ENCODE data around the gene EGFLAM.

DNA sequence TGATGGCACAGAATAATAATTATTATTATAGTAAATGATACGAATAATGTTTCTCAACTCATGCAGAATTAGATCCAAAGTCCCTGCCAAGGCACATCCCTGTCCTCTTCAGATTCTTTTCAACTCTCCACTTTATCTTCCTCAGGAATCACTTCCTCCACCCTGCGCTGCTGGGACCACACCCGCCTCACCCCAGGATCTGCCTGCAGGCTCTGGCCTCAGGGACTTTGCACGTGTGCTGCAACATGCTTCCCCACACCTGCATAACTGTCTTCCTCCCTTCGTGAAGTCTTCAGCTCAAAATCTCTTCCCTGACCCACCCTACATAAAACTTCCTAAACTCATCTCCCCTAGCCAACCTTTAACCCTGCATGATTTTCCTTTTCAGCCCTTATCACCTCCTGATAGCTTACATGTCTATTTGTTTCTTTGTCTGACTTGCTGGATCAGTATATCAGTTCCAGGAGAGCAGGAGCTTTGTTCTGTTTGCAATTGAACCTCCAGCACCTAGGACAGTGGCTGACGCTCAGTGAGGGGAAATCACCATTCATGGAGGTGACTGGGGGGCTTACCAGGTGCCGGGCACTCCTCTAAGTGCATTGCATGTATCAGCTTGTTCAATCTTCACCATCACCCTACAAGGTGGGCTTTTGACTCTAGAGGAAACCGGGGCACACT is 47.5 kb upstream of the EGFLAM start:
- TF ChIP-seq POLR2A (IDR thresholded peaks at IDR 0.05; ENCODE audit: low read depth) (no peak), EP300 (IDR thresholded peaks at IDR 0.05) (no peak), POLR2AphosphoS5 (IDR thresholded peaks at IDR 0.05) (no peak)
- TF ChIP-seq, protein P1, sequence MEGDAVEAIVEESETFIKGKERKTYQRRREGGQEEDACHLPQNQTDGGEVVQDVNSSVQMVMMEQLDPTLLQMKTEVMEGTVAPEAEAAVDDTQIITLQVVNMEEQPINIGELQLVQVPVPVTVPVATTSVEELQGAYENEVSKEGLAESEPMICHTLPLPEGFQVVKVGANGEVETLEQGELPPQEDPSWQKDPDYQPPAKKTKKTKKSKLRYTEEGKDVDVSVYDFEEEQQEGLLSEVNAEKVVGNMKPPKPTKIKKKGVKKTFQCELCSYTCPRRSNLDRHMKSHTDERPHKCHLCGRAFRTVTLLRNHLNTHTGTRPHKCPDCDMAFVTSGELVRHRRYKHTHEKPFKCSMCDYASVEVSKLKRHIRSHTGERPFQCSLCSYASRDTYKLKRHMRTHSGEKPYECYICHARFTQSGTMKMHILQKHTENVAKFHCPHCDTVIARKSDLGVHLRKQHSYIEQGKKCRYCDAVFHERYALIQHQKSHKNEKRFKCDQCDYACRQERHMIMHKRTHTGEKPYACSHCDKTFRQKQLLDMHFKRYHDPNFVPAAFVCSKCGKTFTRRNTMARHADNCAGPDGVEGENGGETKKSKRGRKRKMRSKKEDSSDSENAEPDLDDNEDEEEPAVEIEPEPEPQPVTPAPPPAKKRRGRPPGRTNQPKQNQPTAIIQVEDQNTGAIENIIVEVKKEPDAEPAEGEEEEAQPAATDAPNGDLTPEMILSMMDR (IDR thresholded peaks at IDR 0.05), result no peak

Data from esophagus muscularis mucosa (tissue), 4 donors.